ENCODE data around the gene HUS1B. TPM values are rescaled to one million over a fixed set of nuclear protein-coding genes. Genes with fewer than 3 reads are reported as not detected.
"Not testable (repeated sequence)": the region's sequence is repeated elsewhere in the genome, so short reads cannot be mapped to it uniquely, and the experiment has no call there.

Gene HUS1B
- total and polyA plus RNA-seq, 3 experiments from 2014 or later = 0.94 to 1.2 (median 1.1) TPM

- H3K27ac Mint-ChIP-seq = no peak overlapping the region
- H3K4me1 Mint-ChIP-seq = no peaks in the 10 kb centered on the region
- Histone ChIP-seq H3K4me1 (ENCODE audit: insufficient read depth, low read length) (no peaks in the 10 kb centered on the region), H3K27me3 (ENCODE audit: insufficient read depth, low read length, poor library complexity, severe bottlenecking) (no peaks in the 10 kb centered on the region), H3K36me3 (ENCODE audit: insufficient read depth, low read length) (no peaks in the 10 kb centered on the region), H3K9me3 (ENCODE audit: low read length) (no peaks in the 10 kb centered on the region), H3K27ac (ENCODE audit: low read depth, low read length) (no peak overlapping the region), H3K4me3 (ENCODE audit: low read length) (no peak overlapping the region)
- H3K9me3 Mint-ChIP-seq = no peaks in the 10 kb centered on the region
- no peak for DNase-seq
- no peak overlapping the region for H3K4me3 Mint-ChIP-seq
- no peaks in the 10 kb centered on the region for H3K36me3 Mint-ChIP-seq
- ChIA-PET CTCF (no interaction called here), POLR2A (no interaction called here)
- peaks cover 0 to 2% of the 10 kb centered on the region in 2 donors for H3K27me3 Mint-ChIP-seq
Observed at GRCh38 chr6:699319-699718, 42.4 kb upstream of the HUS1B start.

GRCh38 chr6:694431-695126 is 37.7 kb upstream of the HUS1B start:
- Mint-ChIP-seq H3K4me3 (peak overlapping the region in 5 of 7 donors; percentile 35 to 83 (median 58)), H3K27ac (peak overlapping the region in 1 of 8 donors; percentile 85), H3K36me3 (peaks cover 0 to 14% (median 2%) of the 10 kb centered on the region in 3 donors), H3K4me1 (peaks cover 12 to 29% (median 26%) of the 10 kb centered on the region in 3 donors)
- CTCF ChIA-PET; H3K9me3 ChIP-seq (ENCODE audit: low read length); DNase-seq; H3K36me3 ChIP-seq (ENCODE audit: insufficient read depth, low read length); H3K9me3 Mint-ChIP-seq; H3K27ac ChIP-seq (ENCODE audit: low read depth, low read length); H3K27me3 ChIP-seq (ENCODE audit: insufficient read depth, low read length, poor library complexity, severe bottlenecking); H3K27me3 Mint-ChIP-seq; H3K4me3 ChIP-seq (ENCODE audit: low read length); POLR2A ChIA-PET: not testable (repeated sequence)
- H3K4me1 ChIP-seq (ENCODE audit: insufficient read depth, low read length) = peaks cover 20% of the 10 kb centered on the region

DNA sequence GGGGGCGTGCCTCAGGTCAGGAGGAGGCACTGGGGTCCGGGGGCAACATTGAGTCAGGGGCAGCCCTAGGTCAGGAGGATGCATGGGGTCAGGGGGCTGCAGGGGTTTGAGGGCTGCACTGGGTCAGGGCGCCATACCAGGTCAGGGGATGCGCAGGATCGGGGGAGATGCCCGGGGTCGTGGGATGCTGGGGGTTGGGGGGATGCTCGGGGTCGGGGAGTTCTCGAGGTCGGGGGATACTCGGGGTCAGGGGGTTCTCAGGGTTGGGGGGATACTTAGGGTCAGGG is 36.8 kb upstream of the HUS1B start:
- POLR2A ChIA-PET = interaction anchor here (1.3 to 1.7 kb wide), 2 partner anchors 16 to 18 kb away, joined by 4 to 19 read pairs; no protein-coding TSS in a partner anchor
- Histone ChIP-seq H3K4me1 (ENCODE audit: insufficient read depth, low read length) (peaks cover 20% of the 10 kb centered on the region), H3K27me3 (ENCODE audit: insufficient read depth, low read length, poor library complexity, severe bottlenecking) (no peaks in the 10 kb centered on the region), H3K4me3 (ENCODE audit: low read length) (peak overlapping the region; percentile 94), H3K36me3 (ENCODE audit: insufficient read depth, low read length) (no peaks in the 10 kb centered on the region), H3K9me3 (ENCODE audit: low read length) (no peaks in the 10 kb centered on the region), H3K27ac (ENCODE audit: low read depth, low read length) (no peak overlapping the region)
- Mint-ChIP-seq H3K4me3 (peak overlapping the region; percentile 83 to 96 (median 93)), H3K27me3 (no peaks in the 10 kb centered on the region), H3K36me3 (peaks cover 0 to 20% (median 4%) of the 10 kb centered on the region in 3 donors), H3K27ac (peak overlapping the region in 4 of 8 donors; percentile 54 to 90 (median 72)), H3K4me1 (peaks cover 12 to 31% (median 26%) of the 10 kb centered on the region in 3 donors), H3K9me3 (no peaks in the 10 kb centered on the region)
- CTCF ChIA-PET = interaction anchor here (2.0 to 2.3 kb wide), 2 partner anchors 18 to 28 kb away, joined by 8 read pairs; no protein-coding TSS in a partner anchor
- no peak for DNase-seq

DNA sequence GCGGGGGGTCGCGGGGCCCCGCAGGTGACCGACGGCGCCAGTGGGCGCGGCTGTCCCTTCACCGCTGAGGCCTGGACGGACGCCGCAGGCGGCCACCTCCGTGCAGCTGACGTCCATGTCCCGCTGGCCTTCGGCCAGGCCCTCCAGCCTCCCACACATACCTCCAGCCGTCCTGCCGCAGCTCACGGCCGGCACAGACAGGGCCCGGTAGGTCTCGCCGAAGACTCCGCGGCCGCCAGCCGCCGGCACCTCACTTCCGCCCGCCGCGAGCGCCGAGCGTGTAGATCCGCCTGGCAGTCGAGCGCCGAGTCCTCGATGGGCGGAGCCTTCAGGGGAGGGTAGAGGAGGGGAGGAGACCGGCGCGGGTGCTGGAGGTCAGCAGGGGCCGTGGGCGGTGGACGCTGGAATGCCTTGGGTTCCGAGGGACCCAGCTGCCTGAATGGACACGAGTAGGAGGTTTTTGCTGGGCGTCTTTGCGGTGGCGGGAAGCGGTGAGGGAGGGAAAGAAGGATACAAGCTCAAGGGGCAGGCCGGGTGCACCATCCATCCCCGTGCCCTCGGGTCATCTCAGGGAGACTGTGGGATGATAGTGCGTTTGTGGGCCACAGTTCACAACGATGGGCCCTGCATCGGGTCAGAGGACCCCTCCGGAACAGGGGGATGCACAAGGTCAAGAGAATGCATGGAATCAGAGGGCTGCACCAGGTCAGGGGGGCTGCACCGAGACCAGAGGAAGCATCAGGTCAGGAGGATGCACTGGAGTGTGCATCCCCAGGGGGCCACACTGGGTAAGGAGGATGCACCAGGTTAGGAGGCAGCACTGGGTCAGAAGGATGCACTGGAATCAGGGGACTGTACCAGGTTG is 36.2 kb upstream of the HUS1B start, which contains the start of gene EXOC2:
TSS of gene EXOC2 (minus strand) at position 282 of the 865 bp plus-strand sequence. CDS start 55,321 bp downstream, outside the sequence.
- H3K27ac ChIP-seq (ENCODE audit: low read depth, low read length) = peak within 1 kb of the TSS; percentile 83
- no peaks in the 10 kb centered on the region for H3K9me3 ChIP-seq (ENCODE audit: low read length)
- Mint-ChIP-seq H3K9me3 (no peaks in the 10 kb centered on the region), H3K4me3 (peak within 1 kb of the TSS; percentile 91 to 98 (median 96)), H3K36me3 (peaks cover 0 to 20% (median 4%) of the 10 kb centered on the region in 3 donors), H3K27ac (peak within 1 kb of the TSS; percentile 84 to 100 (median 96)), H3K4me1 (peaks cover 12 to 31% (median 26%) of the 10 kb centered on the region in 3 donors), H3K27me3 (no peaks in the 10 kb centered on the region)
- ChIA-PET CTCF (interaction anchor here (1.0 to 2.3 kb wide), 3 partner anchors 11 to 29 kb away, joined by 3 to 8 read pairs (median 8); no protein-coding TSS in a partner anchor), POLR2A (interaction anchor here (1.0 to 1.7 kb wide), 3 partner anchors 8 to 19 kb away, joined by 3 to 19 read pairs (median 4); no protein-coding TSS in a partner anchor)
- peaks cover 20% of the 10 kb centered on the region for H3K4me1 ChIP-seq (ENCODE audit: insufficient read depth, low read length)
- no peaks in the 10 kb centered on the region for H3K27me3 ChIP-seq (ENCODE audit: insufficient read depth, low read length, poor library complexity, severe bottlenecking)
- H3K36me3 ChIP-seq (ENCODE audit: insufficient read depth, low read length) = peaks cover 2% of the 10 kb centered on the region
- H3K4me3 ChIP-seq (ENCODE audit: low read length) = peak within 1 kb of the TSS; percentile 94
- DNase-seq = peak; percentile 75 to 89 (median 79)

DNA sequence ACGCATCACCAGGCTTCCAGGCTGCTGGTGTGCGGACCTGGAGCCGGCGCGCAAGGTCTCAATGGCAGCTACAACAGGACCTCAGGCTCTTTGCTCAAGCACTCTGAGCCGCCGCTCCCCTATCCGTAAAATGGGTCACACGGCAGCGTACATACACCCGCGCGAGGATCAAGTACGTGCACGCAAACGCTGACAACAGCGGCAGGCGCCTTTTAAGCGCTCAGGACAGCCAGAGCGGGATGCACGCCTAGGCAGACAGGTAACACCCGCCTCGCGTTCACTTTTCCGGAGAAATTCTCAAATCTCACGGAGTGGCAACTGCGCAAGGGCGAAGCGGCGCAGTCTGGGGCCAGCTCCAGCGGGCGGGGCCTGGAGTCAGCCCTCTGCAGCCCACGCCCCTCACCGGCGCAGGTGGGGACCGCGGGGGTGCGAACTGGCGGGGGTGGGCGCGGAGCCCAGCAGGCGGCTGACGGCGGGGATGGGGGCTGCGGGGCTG is 35.5 kb upstream of the HUS1B start:
- Mint-ChIP-seq H3K27me3 (no peaks in the 10 kb centered on the region), H3K4me3 (peak overlapping the region; percentile 91 to 98 (median 96)), H3K36me3 (peaks cover 0 to 20% (median 4%) of the 10 kb centered on the region in 3 donors), H3K4me1 (peaks cover 12 to 31% (median 26%) of the 10 kb centered on the region in 3 donors), H3K9me3 (no peaks in the 10 kb centered on the region), H3K27ac (peak overlapping the region; percentile 84 to 100 (median 96))
- Histone ChIP-seq H3K4me3 (ENCODE audit: low read length) (peak overlapping the region; percentile 94), H3K27me3 (ENCODE audit: insufficient read depth, low read length, poor library complexity, severe bottlenecking) (no peaks in the 10 kb centered on the region), H3K9me3 (ENCODE audit: low read length) (no peaks in the 10 kb centered on the region), H3K27ac (ENCODE audit: low read depth, low read length) (peak overlapping the region; percentile 83), H3K4me1 (ENCODE audit: insufficient read depth, low read length) (peaks cover 20% of the 10 kb centered on the region), H3K36me3 (ENCODE audit: insufficient read depth, low read length) (peaks cover 4% of the 10 kb centered on the region)
- POLR2A ChIA-PET = interaction anchor here (1.0 to 1.7 kb wide), 3 partner anchors 8 to 19 kb away, joined by 3 to 19 read pairs (median 4); no protein-coding TSS in a partner anchor
- CTCF ChIA-PET = interaction anchor here (1.0 to 2.3 kb wide), 3 partner anchors 12 to 30 kb away, joined by 3 to 8 read pairs (median 8); no protein-coding TSS in a partner anchor
- peak; percentile 70 to 84 (median 76) for DNase-seq

DNA sequence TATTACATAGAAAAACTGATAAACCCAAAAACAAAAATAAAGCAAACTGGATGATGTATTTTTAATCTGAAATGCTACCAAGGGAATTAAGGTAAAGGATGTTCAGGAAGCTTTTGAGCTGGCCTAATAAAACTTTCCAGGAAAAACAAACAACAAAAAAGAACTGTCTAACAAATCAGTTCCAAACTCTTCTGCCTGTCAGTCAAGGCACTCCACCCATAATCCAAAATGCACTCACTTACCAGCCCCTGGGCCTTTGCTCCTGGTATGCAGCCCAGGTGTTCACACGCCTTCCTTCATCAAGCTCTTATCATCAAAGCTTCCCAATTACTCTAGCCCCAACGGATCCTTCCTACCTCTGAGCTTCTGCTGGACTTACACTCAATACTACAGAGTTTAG is 32.3 kb upstream of the HUS1B start:
- peaks cover 34% of the 10 kb centered on the region for H3K4me1 ChIP-seq (ENCODE audit: insufficient read depth, low read length)
- Mint-ChIP-seq H3K36me3 (peaks cover 0 to 28% (median 4%) of the 10 kb centered on the region in 3 donors), H3K9me3 (no peaks in the 10 kb centered on the region), H3K4me1 (peaks cover 14 to 43% (median 39%) of the 10 kb centered on the region in 3 donors), H3K27me3 (no peaks in the 10 kb centered on the region), H3K27ac (no peak overlapping the region), H3K4me3 (no peak overlapping the region)
- peaks cover 4% of the 10 kb centered on the region for H3K36me3 ChIP-seq (ENCODE audit: insufficient read depth, low read length)
- ChIA-PET POLR2A (no interaction called here), CTCF (interaction anchor here (1.7 to 2.0 kb wide), 2 partner anchors 30 to 32 kb away, joined by 4 to 9 read pairs; no protein-coding TSS in a partner anchor)
- no peak overlapping the region for H3K27ac ChIP-seq (ENCODE audit: low read depth, low read length)
- no peak for DNase-seq
- no peaks in the 10 kb centered on the region for H3K27me3 ChIP-seq (ENCODE audit: insufficient read depth, low read length, poor library complexity, severe bottlenecking)
- H3K9me3 ChIP-seq (ENCODE audit: low read length) = no peaks in the 10 kb centered on the region
- no peak overlapping the region for H3K4me3 ChIP-seq (ENCODE audit: low read length)

DNA sequence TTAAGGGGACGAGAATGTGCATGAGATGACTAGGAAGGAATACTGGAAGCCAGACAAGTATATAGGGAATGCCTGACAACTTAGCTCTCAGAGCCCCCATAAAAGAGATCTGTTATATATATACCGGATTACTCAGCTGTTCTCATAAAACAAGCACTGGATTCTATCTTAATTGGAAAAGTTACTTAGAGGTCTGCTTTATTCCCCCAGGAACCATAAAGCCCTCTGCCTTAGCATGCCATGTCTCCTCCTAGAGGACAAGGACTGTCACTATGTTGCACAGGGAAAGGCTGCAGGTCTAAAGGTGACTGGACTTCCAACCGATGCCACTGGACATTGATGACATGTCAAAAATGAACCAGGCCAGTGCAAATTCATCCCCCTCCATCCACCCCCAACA is 29.6 kb upstream of the HUS1B start:
- no peak overlapping the region for H3K4me3 Mint-ChIP-seq
- no peak overlapping the region for H3K27ac Mint-ChIP-seq
- Histone ChIP-seq H3K27ac (ENCODE audit: low read depth, low read length) (no peak overlapping the region), H3K36me3 (ENCODE audit: insufficient read depth, low read length) (peaks cover 4% of the 10 kb centered on the region), H3K4me3 (ENCODE audit: low read length) (no peak overlapping the region), H3K4me1 (ENCODE audit: insufficient read depth, low read length) (peaks cover 31% of the 10 kb centered on the region), H3K27me3 (ENCODE audit: insufficient read depth, low read length, poor library complexity, severe bottlenecking) (no peaks in the 10 kb centered on the region), H3K9me3 (ENCODE audit: low read length) (no peaks in the 10 kb centered on the region)
- H3K4me1 Mint-ChIP-seq = peaks cover 27 to 47% (median 46%) of the 10 kb centered on the region in 3 donors
- peaks cover 0 to 21% (median 9%) of the 10 kb centered on the region in 3 donors for H3K36me3 Mint-ChIP-seq
- DNase-seq = no peak
- POLR2A ChIA-PET = no interaction called here
- no peaks in the 10 kb centered on the region for H3K27me3 Mint-ChIP-seq
- CTCF ChIA-PET = no interaction called here
- H3K9me3 Mint-ChIP-seq = no peaks in the 10 kb centered on the region

All from CD8-positive, alpha-beta memory T cell (primary cell).